ENCODE data around the gene CDC73. TPM values are rescaled to one million over a fixed set of nuclear protein-coding genes. Genes with fewer than 3 reads are reported as not detected.

Gene CDC73
- total and polyA plus RNA-seq, 9 donors = 11.9 to 59.2 (median 52.0) TPM

GRCh38 chr1:193118194-193118593, 3.6 kb upstream of the CDC73 start:
- Histone ChIP-seq H3K9me3 (no peaks in the 10 kb centered on the region), H3K4me3 (no peak overlapping the region), H3K27ac (no peak overlapping the region), H3K4me1 (ENCODE audit: insufficient read depth) (no peaks in the 10 kb centered on the region), H3K27me3 (no peaks in the 10 kb centered on the region), H3K36me3 (no peaks in the 10 kb centered on the region)
- TF ChIP-seq, protein P1, sequence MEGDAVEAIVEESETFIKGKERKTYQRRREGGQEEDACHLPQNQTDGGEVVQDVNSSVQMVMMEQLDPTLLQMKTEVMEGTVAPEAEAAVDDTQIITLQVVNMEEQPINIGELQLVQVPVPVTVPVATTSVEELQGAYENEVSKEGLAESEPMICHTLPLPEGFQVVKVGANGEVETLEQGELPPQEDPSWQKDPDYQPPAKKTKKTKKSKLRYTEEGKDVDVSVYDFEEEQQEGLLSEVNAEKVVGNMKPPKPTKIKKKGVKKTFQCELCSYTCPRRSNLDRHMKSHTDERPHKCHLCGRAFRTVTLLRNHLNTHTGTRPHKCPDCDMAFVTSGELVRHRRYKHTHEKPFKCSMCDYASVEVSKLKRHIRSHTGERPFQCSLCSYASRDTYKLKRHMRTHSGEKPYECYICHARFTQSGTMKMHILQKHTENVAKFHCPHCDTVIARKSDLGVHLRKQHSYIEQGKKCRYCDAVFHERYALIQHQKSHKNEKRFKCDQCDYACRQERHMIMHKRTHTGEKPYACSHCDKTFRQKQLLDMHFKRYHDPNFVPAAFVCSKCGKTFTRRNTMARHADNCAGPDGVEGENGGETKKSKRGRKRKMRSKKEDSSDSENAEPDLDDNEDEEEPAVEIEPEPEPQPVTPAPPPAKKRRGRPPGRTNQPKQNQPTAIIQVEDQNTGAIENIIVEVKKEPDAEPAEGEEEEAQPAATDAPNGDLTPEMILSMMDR (IDR thresholded peaks at IDR 0.05) = no peak
- TF ChIP-seq EP300 (IDR thresholded peaks at IDR 0.05) (no peak), POLR2A (IDR thresholded peaks at IDR 0.05) (no peak)
- DNase-seq = no peak
- 91 to 93% (median 93%) methylated on average over 3 of the region's 3 CpGs for WGBS, 3 donors
- intact Hi-C loops (cut with DNase I) = no loop called here

DNA sequence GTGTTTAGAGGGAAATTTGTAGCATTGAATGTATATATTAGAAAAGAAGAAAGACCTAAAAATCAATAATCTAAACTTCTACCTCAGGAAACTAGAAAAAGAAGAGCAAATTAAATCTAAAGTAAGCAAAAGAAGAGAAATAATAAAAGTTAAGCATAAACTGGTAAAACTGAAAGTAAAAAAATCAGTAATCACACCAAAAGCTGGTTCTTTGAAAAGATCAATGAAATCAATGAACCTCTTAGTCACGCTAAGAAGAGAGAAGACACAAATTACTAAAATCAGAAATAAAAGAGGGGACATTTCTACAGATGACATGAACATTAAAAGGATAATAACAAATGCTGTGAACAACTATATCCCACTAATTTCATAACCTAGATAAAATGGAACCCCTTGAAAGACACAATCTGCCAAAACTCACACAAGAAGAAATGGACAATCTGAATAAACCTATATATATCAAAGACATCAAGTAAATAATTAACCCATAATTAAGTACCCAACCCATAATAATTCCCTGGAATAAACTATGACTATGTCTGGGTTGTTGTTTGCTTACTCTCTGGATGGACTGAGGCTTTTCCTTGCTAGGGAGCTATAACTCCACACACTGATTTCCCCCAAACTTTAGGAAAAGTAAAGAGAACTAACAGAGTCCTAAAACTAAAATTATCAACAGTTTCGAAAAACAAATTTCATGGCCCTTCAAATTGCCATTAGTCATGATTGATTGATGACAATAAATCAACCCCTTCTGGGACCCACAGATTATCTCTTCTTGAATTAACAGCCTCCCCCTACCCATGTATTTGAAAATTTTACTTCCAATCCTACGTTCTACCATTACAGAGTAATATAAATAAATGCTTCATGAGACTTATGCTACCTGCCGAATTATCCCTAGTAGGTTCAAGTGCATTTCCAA, 2.8 kb upstream of the CDC73 start:
- no peaks in the 10 kb centered on the region for H3K9me3 ChIP-seq
- WGBS, 3 donors = 79 to 87% (median 84%) methylated on average over 4 of the region's 4 CpGs
- no peak overlapping the region for H3K4me3 ChIP-seq
- H3K27me3 ChIP-seq = no peaks in the 10 kb centered on the region
- H3K27ac ChIP-seq = no peak overlapping the region
- intact Hi-C loops (cut with DNase I) = no loop called here
- TF ChIP-seq POLR2A (IDR thresholded peaks at IDR 0.05) (no peak), EP300 (IDR thresholded peaks at IDR 0.05) (no peak)
- TF ChIP-seq, protein P1 (IDR thresholded peaks at IDR 0.05) = no peak
- no peaks in the 10 kb centered on the region for H3K4me1 ChIP-seq (ENCODE audit: insufficient read depth)
- no peak for DNase-seq
- H3K36me3 ChIP-seq = no peaks in the 10 kb centered on the region

- Histone ChIP-seq H3K4me3 (peak overlapping the region; percentile 93), H3K4me1 (ENCODE audit: insufficient read depth) (no peaks in the 10 kb centered on the region), H3K36me3 (no peaks in the 10 kb centered on the region), H3K9me3 (no peaks in the 10 kb centered on the region), H3K27me3 (no peaks in the 10 kb centered on the region), H3K27ac (peak overlapping the region in 1 of 2 donors; percentile 87)
- no peak for DNase-seq
- WGBS, 3 donors = 44 to 55% (median 51%) methylated on average over 6 of the region's 6 CpGs
- TF ChIP-seq EP300 (IDR thresholded peaks at IDR 0.05) (no peak), POLR2A (IDR thresholded peaks at IDR 0.05) (no peak)
- TF ChIP-seq, protein P1 (IDR thresholded peaks at IDR 0.05) = no peak
- intact Hi-C loops (cut with DNase I) = loop anchor here in 2 of 4 donors (2.0 to 10.0 kb wide), 4 partner anchors 16 to 313 kb away; partner anchors contain the start of genes RO60 (in 2 of the 2), UCHL5 (in 2 of the 2), GLRX2 (in 1 of the 2) and RGS2 (in 1 of the 2)
Observed at GRCh38 chr1:193120604-193121166, 1.1 kb upstream of the CDC73 start.

GRCh38 chr1:193123751-193124150, 1.9 kb downstream of the CDC73 start:
- TF ChIP-seq EP300 (IDR thresholded peaks at IDR 0.05) (no peak), POLR2A (IDR thresholded peaks at IDR 0.05) (no peak)
- TF ChIP-seq, protein P1 (IDR thresholded peaks at IDR 0.05) = no peak
- no peaks in the 10 kb centered on the region for H3K36me3 ChIP-seq
- intact Hi-C loops (cut with DNase I) = loop anchor here in 2 of 4 donors (5.0 to 10.0 kb wide), 3 partner anchors 66 to 316 kb away; partner anchors contain the start of genes RO60 (in 2 of the 2), UCHL5 (in 2 of the 2) and RGS2 (in 1 of the 2)
- H3K27ac ChIP-seq = no peak overlapping the region
- no peaks in the 10 kb centered on the region for H3K27me3 ChIP-seq
- H3K4me1 ChIP-seq (ENCODE audit: insufficient read depth) = no peaks in the 10 kb centered on the region
- H3K9me3 ChIP-seq = no peaks in the 10 kb centered on the region
- DNase-seq = no peak
- H3K4me3 ChIP-seq = no peak overlapping the region

All from ovary (tissue), 9 donors.